ENCODE results near the gene CYP27A1. TPM values are rescaled to one million over a fixed set of nuclear protein-coding genes. Genes with fewer than 3 reads are reported as not detected.

Gene CYP27A1
- total and polyA plus RNA-seq, 10 donors, result 8.7 to 65.5 (median 15.2) TPM

DNA sequence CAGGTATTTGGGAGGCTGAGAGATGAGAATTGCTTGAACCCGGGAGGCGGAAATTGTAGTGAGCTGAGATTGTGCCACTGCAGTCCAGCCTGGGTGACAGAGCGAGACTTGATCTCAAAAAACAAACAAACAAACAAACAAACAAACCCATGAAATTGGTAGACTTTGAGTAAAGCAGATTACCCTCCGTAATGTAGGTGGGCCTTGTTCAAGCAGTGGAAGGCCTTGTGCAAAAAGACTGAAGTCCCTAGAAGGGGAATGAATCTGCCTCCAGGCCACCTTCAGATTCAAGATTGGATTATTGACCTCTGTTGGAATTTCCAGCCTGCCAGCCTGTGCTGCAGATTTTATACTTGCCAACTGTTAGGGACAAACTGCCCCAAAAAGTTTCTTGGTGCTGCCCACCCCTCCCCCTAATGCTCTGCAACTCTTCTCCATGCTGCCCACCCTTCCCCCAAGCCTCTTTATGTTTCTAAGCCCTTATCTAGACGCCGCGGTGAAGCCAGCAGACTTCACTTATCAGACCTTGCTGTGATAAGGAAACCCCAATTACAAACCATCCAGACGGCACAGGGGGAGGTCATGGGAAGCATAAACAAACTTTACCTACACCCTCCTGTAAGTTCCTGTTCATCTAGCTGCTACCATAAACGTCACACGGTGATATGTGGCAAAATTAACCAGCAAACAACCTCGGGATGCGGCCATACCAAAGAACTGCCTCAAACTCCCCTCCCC lies 17.0 kb downstream of the CYP27A1 start:
- 42 to 44% (median 42%) methylated on average over 12 of the region's 12 CpGs for WGBS, 5 donors
- H3K9me3 ChIP-seq, result peaks cover 0 to 7% (median 1%) of the 10 kb centered on the region in 8 donors
- peaks cover 0 to 11% (median 6%) of the 10 kb centered on the region in 6 donors for H3K4me1 ChIP-seq
- no peak overlapping the region for H3K27ac ChIP-seq
- DNase-seq, result no peak
- H3K27me3 ChIP-seq (replicated peaks in 1 of 7), result peaks cover 0 to 6% (median 0%) of the 10 kb centered on the region in 7 donors
- H3K36me3 ChIP-seq, result no peaks in the 10 kb centered on the region
- TF ChIP-seq POLR2AphosphoS5 (IDR thresholded peaks at IDR 0.05) (no peak), POLR2A (IDR thresholded peaks at IDR 0.05) (no peak)
- TF ChIP-seq, protein P1, sequence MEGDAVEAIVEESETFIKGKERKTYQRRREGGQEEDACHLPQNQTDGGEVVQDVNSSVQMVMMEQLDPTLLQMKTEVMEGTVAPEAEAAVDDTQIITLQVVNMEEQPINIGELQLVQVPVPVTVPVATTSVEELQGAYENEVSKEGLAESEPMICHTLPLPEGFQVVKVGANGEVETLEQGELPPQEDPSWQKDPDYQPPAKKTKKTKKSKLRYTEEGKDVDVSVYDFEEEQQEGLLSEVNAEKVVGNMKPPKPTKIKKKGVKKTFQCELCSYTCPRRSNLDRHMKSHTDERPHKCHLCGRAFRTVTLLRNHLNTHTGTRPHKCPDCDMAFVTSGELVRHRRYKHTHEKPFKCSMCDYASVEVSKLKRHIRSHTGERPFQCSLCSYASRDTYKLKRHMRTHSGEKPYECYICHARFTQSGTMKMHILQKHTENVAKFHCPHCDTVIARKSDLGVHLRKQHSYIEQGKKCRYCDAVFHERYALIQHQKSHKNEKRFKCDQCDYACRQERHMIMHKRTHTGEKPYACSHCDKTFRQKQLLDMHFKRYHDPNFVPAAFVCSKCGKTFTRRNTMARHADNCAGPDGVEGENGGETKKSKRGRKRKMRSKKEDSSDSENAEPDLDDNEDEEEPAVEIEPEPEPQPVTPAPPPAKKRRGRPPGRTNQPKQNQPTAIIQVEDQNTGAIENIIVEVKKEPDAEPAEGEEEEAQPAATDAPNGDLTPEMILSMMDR (IDR thresholded peaks at IDR 0.05 in 8 of 11, conservative IDR thresholded peaks at IDR 0.05 in 3 of 11), result no peak
- no peak overlapping the region for H3K4me3 ChIP-seq
- intact Hi-C loops (cut with DNase I; ENCODE audit: low total_unique reads), result no loop called here

DNA sequence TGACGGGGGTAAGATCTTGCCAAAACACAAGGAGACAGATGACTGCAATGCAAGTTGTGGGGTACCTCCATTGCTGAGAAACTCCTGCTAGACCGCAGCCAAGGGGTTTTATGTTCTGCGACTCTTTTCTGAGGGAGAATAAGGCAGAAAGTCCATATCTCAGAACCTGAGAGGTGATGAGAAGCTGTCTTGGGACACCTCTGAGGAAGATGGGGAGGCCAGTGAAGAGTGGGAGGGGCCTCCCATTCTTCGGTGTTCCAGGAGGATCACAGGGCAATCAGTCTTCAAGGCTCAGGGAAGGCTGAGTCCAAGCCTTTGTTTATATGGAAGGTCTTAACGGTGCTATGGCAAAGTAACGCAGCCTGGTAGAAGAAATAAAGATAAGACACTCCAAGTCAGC lies 18.0 kb downstream of the CYP27A1 start:
- Histone ChIP-seq H3K36me3 (no peaks in the 10 kb centered on the region), H3K4me3 (no peak overlapping the region), H3K27ac (no peak overlapping the region), H3K9me3 (peaks cover 0 to 17% (median 12%) of the 10 kb centered on the region in 8 donors), H3K4me1 (peaks cover 0 to 11% (median 6%) of the 10 kb centered on the region in 6 donors), H3K27me3 (replicated peaks in 1 of 7) (peaks cover 0 to 6% (median 0%) of the 10 kb centered on the region in 7 donors)
- 65 to 73% (median 68%) methylated on average over 6 of the region's 6 CpGs for WGBS, 5 donors
- intact Hi-C loops (cut with DNase I; ENCODE audit: low total_unique reads), result no loop called here
- DNase-seq, result no peak
- TF ChIP-seq, protein P1 (IDR thresholded peaks at IDR 0.05 in 8 of 11, conservative IDR thresholded peaks at IDR 0.05 in 3 of 11), result no peak
- TF ChIP-seq POLR2A (IDR thresholded peaks at IDR 0.05) (no peak), POLR2AphosphoS5 (IDR thresholded peaks at IDR 0.05) (no peak)

DNA sequence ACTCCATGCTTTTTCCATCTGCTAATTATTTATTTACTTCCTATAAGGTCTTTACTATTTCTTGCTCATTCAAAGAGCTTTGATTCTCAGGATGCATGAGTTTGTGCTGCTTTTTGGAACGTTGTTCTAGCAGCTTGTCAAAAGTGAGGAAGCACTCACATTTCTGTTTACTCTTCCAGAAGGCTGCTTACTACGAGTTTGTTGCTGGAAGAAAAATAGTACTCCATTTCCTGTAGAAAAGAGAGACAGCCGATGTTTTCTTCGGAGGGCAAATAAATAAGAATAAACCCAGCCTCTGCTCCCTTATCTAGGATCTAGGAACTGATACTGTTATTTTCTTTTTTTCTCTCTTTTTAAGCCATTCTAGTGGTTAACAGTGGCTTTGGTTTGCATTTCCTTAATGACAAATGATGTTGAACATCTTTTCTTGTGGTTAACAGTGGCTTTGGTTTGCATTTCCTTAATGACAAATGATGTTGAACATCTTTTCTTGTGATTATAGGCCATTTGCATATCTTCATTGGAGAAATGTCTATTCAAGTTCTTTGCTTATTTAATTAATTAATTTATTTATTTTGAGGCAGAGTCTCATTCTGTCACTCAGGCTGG lies 20.5 kb downstream of the CYP27A1 start:
- Histone ChIP-seq H3K27me3 (replicated peaks in 1 of 7) (peaks cover 0 to 15% (median 0%) of the 10 kb centered on the region in 7 donors), H3K27ac (no peak overlapping the region), H3K4me1 (peaks cover 0 to 29% (median 11%) of the 10 kb centered on the region in 6 donors), H3K36me3 (no peaks in the 10 kb centered on the region), H3K4me3 (no peak overlapping the region), H3K9me3 (peaks cover 0 to 21% (median 14%) of the 10 kb centered on the region in 8 donors)
- WGBS, 5 donors, result 17 to 30% (median 30%) methylated on average over 4 of the region's 4 CpGs
- intact Hi-C loops (cut with DNase I; ENCODE audit: low total_unique reads), result no loop called here
- TF ChIP-seq POLR2AphosphoS5 (IDR thresholded peaks at IDR 0.05) (no peak), POLR2A (IDR thresholded peaks at IDR 0.05) (no peak)
- TF ChIP-seq, protein P1 (IDR thresholded peaks at IDR 0.05 in 8 of 11, conservative IDR thresholded peaks at IDR 0.05 in 3 of 11), result no peak
- no peak for DNase-seq

DNA sequence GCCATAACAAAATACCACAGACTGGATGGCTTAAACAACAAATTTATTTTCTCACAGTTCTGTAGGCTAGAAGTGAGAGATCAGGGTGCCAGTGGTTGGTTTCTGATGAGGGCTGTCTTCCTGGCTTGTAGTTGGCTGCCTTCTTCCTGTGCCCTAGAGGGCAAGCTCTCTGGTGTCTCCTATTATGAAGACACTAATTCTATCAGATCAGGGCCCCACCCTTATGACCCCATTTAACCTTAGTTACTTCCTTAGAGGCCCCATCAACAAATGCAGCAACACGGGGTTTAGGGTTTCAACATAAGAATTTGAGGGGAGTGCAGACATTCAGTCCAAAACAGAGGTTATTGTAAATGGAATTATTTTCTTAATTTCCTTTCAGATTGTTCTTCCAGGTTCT lies 22.9 kb downstream of the CYP27A1 start:
- Histone ChIP-seq H3K27ac (no peak overlapping the region), H3K27me3 (replicated peaks in 1 of 7) (peaks cover 0 to 19% (median 0%) of the 10 kb centered on the region in 7 donors), H3K4me3 (no peak overlapping the region), H3K36me3 (no peaks in the 10 kb centered on the region), H3K9me3 (peaks cover 0 to 21% (median 14%) of the 10 kb centered on the region in 8 donors), H3K4me1 (peaks cover 0 to 29% (median 11%) of the 10 kb centered on the region in 6 donors)
- TF ChIP-seq POLR2A (IDR thresholded peaks at IDR 0.05) (no peak), POLR2AphosphoS5 (IDR thresholded peaks at IDR 0.05) (no peak)
- TF ChIP-seq, protein P1 (IDR thresholded peaks at IDR 0.05 in 8 of 11, conservative IDR thresholded peaks at IDR 0.05 in 3 of 11), result no peak
- DNase-seq, result no peak
- 55 to 85% (median 65%) methylated on average over 1 of the region's 1 CpG for WGBS, 5 donors
- intact Hi-C loops (cut with DNase I; ENCODE audit: low total_unique reads), result no loop called here
